HepG2 (cell line): ENCODE results near the gene NHERF2. TPM values are rescaled to one million over a fixed set of nuclear protein-coding genes. Genes with fewer than 3 reads are reported as not detected.

Experiments
- AGO2 ChIP-seq: fragments of 200-400 bp; formaldehyde crosslinking; optimal IDR thresholded peaks from 2 replicates; pipeline ENCODE3; 2017; ENCODE audit warnings: mild to moderate bottlenecking, low read depth, low read length, moderate library complexity
- GABPB1 ChIP-seq: IDR thresholded peaks from 2 replicates; pipeline ENCODE4 v1.6.1; 2016; ENCODE audit warnings: mild to moderate bottlenecking, missing genetic modification reagents, moderate library complexity, missing compliant biosample characterization
- HNRNPH1 ChIP-seq: fragments of 200-400 bp; formaldehyde crosslinking; optimal IDR thresholded peaks from 2 replicates; pipeline ENCODE3; 2017; ENCODE audit warnings: mild to moderate bottlenecking, low read depth, low read length
- TEAD3 ChIP-seq: optimal IDR thresholded peaks from 2 replicates; pipeline ENCODE3; 2016; ENCODE audit warnings: borderline replicate concordance
- ZBTB20 ChIP-seq: sonication (generic); formaldehyde crosslinking; IDR thresholded peaks from 2 replicates; pipeline ENCODE4 v1.8.1; 2023; ENCODE audit warnings: missing genetic modification reagents, low read depth, mild to moderate bottlenecking, borderline replicate concordance
- ZKSCAN1 ChIP-seq: fragments of 150-350 bp; IDR thresholded peaks from 2 replicates; pipeline ENCODE4 v1.6.1; 2014; ENCODE audit warnings: low read length
- ZNF564 ChIP-seq: sonication (generic); formaldehyde crosslinking; IDR thresholded peaks from 2 replicates; pipeline ENCODE4 v1.8.1; 2023; ENCODE audit warnings: mild to moderate bottlenecking, missing genetic modification reagents
- polyA plus RNA-seq, 8 experiments: library from polyadenylated mRNA; depleted of rRNA in 3 of 8; stranded (reverse) in 7 of 8; unstranded in 1 of 8; fragments of >200 nt; fragmentation: Illumina TruSeq in 4 of 8; extraction: Trizol in 4 of 8; gene quantifications; 2 replicates each; pipeline versions ENCODE4 v1.2.1 to v1.2.3, GENCODE V29; 2011 to 2016; ENCODE audit warnings: low read depth in 4 of 8, missing spikeins in 1 of 8, mixed read lengths in 1 of 8; ENCODE audit not compliant: insufficient read depth in 1 of 8
- total RNA-seq, 5 experiments: library from RNA; depleted of rRNA; stranded (reverse); fragments of >200 nt; fragmentation: Illumina TruSeq; extraction: Trizol; gene quantifications; 2 replicates each; pipeline ENCODE4 v1.2.3, GENCODE V29; 2016; ENCODE audit warnings: low read depth in 1 of 5
- TF ChIP-seq, protein P1 (sequence below): sonication (generic); formaldehyde crosslinking; IDR thresholded peaks from 2 replicates; pipeline ENCODE4 v1.4.0; 2020; ENCODE audit warnings: missing genetic modification reagents
- TF ChIP-seq, protein P2 (sequence below): sonication (generic); formaldehyde crosslinking; IDR thresholded peaks from 2 replicates; pipeline ENCODE4 v1.4.0; 2020; ENCODE audit warnings: mild to moderate bottlenecking, missing genetic modification reagents
- TF ChIP-seq, protein P3 (sequence below), 2 experiments: sonication (generic) in 1 of 2; formaldehyde crosslinking in 1 of 2; IDR thresholded peaks; 2 replicates each; pipeline versions ENCODE4 v1.4.0 to v1.6.1; 2016 to 2020; ENCODE audit warnings: borderline replicate concordance in 1 of 2, low read depth in 1 of 2, mild to moderate bottlenecking in 1 of 2, missing genetic modification reagents in 1 of 2
- TF ChIP-seq, protein P4 (sequence below), 2 experiments: fragments of 450-650 bp in 1 of 2; sonication (generic) in 1 of 2; formaldehyde crosslinking; IDR thresholded peaks; 2 replicates each; pipeline versions ENCODE4 v1.5.0 to v1.8.0; 2020 to 2022; ENCODE audit warnings: mild to moderate bottlenecking in 1 of 2, missing genetic modification reagents in 1 of 2
- TF ChIP-seq, protein P5 (sequence below): sonication (generic); formaldehyde crosslinking; IDR thresholded peaks from 2 replicates; pipeline ENCODE4 v1.8.1; 2022; ENCODE audit warnings: low read depth, mild to moderate bottlenecking, missing genetic modification reagents

Gene NHERF2
- total and polyA plus RNA-seq, 2 of the 13 experiments (the other 11 are each of a cell fraction or from before 2014, with no cell fraction given) = 23.7 to 39.3 TPM

DNA sequence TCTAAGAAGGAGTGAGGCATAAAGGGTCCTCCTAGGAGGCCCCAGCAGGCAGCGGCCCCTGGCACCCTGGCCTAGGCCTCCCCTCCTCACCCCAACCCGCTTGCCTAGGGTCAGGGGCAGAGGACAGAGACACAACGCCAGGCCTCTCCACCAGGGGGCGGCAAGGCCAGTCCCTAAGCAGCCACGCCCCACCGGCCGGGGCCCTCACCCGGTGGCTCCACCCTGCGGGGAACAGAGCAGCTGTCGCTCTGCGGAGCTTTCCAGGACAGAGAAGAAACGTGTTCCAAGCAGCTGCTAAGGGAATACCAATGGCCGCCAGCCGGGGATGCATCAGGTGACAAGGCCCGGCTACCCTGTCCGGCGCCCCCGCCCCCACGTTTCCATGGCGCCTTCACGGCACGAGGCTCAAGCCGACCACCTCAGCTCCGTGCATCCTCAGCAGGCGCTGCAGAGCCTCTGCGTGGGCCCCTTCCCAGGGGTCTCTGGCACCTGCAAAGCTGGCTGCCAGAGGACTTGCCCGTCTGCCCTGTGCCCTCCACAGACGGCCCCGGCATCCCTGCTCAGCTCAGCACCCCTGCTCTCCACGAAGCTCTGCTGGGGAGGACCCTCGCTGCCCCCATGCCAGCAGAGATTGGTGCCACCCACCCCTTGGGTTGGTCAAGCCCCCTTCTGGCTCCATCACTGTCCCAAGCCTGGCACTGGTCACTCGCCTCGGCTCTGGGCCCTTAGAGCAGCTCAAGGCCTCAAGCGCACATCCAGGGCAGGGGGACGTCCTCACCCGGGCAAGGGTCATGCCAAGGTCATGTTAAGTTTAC is 22.7 kb upstream of the NHERF2 start (continued):
- TF ChIP-seq GABPB1 (CRISPR knock-in tag) = peak; percentile 76
- peak; percentile 46 for TF ChIP-seq HNRNPH1
- TF ChIP-seq TEAD3 (CRISPR knock-in tag) = peak; percentile 57
- peak; percentile 20 for TF ChIP-seq AGO2
- TF ChIP-seq ZBTB20 = no peak
- TF ChIP-seq ZKSCAN1 = 0 out of 2 replicates have a peak, but pooled peaks have one; percentile 21
- TF ChIP-seq, protein P1, sequence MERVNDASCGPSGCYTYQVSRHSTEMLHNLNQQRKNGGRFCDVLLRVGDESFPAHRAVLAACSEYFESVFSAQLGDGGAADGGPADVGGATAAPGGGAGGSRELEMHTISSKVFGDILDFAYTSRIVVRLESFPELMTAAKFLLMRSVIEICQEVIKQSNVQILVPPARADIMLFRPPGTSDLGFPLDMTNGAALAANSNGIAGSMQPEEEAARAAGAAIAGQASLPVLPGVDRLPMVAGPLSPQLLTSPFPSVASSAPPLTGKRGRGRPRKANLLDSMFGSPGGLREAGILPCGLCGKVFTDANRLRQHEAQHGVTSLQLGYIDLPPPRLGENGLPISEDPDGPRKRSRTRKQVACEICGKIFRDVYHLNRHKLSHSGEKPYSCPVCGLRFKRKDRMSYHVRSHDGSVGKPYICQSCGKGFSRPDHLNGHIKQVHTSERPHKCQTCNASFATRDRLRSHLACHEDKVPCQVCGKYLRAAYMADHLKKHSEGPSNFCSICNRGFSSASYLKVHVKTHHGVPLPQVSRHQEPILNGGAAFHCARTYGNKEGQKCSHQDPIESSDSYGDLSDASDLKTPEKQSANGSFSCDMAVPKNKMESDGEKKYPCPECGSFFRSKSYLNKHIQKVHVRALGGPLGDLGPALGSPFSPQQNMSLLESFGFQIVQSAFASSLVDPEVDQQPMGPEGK (CRISPR knock-in tag) = peak; percentile 79
- TF ChIP-seq, protein P2, sequence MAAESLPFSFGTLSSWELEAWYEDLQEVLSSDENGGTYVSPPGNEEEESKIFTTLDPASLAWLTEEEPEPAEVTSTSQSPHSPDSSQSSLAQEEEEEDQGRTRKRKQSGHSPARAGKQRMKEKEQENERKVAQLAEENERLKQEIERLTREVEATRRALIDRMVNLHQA (CRISPR knock-in tag) = no peak
- TF ChIP-seq, protein P3, sequence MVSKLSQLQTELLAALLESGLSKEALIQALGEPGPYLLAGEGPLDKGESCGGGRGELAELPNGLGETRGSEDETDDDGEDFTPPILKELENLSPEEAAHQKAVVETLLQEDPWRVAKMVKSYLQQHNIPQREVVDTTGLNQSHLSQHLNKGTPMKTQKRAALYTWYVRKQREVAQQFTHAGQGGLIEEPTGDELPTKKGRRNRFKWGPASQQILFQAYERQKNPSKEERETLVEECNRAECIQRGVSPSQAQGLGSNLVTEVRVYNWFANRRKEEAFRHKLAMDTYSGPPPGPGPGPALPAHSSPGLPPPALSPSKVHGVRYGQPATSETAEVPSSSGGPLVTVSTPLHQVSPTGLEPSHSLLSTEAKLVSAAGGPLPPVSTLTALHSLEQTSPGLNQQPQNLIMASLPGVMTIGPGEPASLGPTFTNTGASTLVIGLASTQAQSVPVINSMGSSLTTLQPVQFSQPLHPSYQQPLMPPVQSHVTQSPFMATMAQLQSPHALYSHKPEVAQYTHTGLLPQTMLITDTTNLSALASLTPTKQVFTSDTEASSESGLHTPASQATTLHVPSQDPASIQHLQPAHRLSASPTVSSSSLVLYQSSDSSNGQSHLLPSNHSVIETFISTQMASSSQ (IDR thresholded peaks at IDR 0.05; ENCODE audit: low read depth) = no peak
- TF ChIP-seq, protein P3 (CRISPR knock-in tag; IDR thresholded peaks at IDR 0.05; ENCODE audit: borderline replicate concordance) = no peak
- no peak for TF ChIP-seq ZNF564 (CRISPR knock-in tag)
- TF ChIP-seq, protein P4, sequence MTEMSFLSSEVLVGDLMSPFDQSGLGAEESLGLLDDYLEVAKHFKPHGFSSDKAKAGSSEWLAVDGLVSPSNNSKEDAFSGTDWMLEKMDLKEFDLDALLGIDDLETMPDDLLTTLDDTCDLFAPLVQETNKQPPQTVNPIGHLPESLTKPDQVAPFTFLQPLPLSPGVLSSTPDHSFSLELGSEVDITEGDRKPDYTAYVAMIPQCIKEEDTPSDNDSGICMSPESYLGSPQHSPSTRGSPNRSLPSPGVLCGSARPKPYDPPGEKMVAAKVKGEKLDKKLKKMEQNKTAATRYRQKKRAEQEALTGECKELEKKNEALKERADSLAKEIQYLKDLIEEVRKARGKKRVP (CRISPR knock-in tag; IDR thresholded peaks at IDR 0.05) = no peak
- TF ChIP-seq, protein P5, sequence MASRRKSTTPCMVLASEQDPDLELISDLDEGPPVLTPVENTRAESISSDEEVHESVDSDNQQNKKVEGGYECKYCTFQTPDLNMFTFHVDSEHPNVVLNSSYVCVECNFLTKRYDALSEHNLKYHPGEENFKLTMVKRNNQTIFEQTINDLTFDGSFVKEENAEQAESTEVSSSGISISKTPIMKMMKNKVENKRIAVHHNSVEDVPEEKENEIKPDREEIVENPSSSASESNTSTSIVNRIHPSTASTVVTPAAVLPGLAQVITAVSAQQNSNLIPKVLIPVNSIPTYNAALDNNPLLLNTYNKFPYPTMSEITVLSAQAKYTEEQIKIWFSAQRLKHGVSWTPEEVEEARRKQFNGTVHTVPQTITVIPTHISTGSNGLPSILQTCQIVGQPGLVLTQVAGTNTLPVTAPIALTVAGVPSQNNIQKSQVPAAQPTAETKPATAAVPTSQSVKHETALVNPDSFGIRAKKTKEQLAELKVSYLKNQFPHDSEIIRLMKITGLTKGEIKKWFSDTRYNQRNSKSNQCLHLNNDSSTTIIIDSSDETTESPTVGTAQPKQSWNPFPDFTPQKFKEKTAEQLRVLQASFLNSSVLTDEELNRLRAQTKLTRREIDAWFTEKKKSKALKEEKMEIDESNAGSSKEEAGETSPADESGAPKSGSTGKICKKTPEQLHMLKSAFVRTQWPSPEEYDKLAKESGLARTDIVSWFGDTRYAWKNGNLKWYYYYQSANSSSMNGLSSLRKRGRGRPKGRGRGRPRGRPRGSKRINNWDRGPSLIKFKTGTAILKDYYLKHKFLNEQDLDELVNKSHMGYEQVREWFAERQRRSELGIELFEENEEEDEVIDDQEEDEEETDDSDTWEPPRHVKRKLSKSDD (CRISPR knock-in tag) = 0 out of 2 replicates have a peak, but pooled peaks have one; percentile 21
